Neutrophil (primary cell): ENCODE results near the gene ITPR3.

Experiments used
- H3K27ac ChIP-seq: fragments of 200-600 bp; sonication (generic); 2 replicates; pipeline ENCODE4 v1.5.1; 2016; ENCODE audit warnings: mild to moderate bottlenecking, moderate library complexity
- H3K27me3 ChIP-seq: fragments of 200-600 bp; sonication (generic); 2 replicates; pipeline ENCODE4 v1.6.0; 2016; ENCODE audit warnings: mild to moderate bottlenecking
- H3K36me3 ChIP-seq: fragments of 200-600 bp; sonication (generic); 2 replicates; pipeline ENCODE4 v1.5.1; 2017
- H3K4me1 ChIP-seq, 2 experiments: fragments of 200-600 bp in 1 of 2; sonication (generic) in 1 of 2; 1 replicate in 1 of 2; 2 replicates in 1 of 2; pipeline versions ENCODE4 v1.5.1 to v1.6.1; 2013 to 2016; ENCODE audit warnings: low read depth in 1 of 2, low read length in 1 of 2, mild to moderate bottlenecking in 1 of 2, moderate library complexity in 1 of 2; ENCODE audit not compliant: control insufficient read depth in 1 of 2, insufficient read depth in 1 of 2
- H3K4me3 ChIP-seq, 2 experiments: fragments of 200-600 bp in 1 of 2; sonication (generic) in 1 of 2; 1 replicate in 1 of 2; 2 replicates in 1 of 2; pipeline ENCODE4 v1.5.1; 2013 to 2016; ENCODE audit warnings: low read depth in 1 of 2, low read length in 1 of 2, mild to moderate bottlenecking in 1 of 2, moderate library complexity in 1 of 2
- H3K9me3 ChIP-seq: fragments of 200-600 bp; sonication (generic); 2 replicates; pipeline ENCODE4 v1.5.1; 2016
- CTCF ChIP-seq: fragments of 200-600 bp; sonication (generic); IDR thresholded peaks from 2 replicates; pipeline ENCODE4 v1.5.1; 2016; ENCODE audit warnings: antibody characterized with exemption

The ITPR3 gene

GRCh38 chr6:33663028-33663427 lies 41.9 kb downstream of the ITPR3 start:
- TF ChIP-seq CTCF = no peak
- Histone ChIP-seq H3K27ac (no peak overlapping the region), H3K27me3 (no peaks in the 10 kb centered on the region), H3K4me3 (no peak overlapping the region), H3K9me3 (no peaks in the 10 kb centered on the region), H3K36me3 (no peaks in the 10 kb centered on the region), H3K4me1 (no peaks in the 10 kb centered on the region)

- Histone ChIP-seq H3K4me3 (no peak overlapping the region), H3K27me3 (no peaks in the 10 kb centered on the region), H3K4me1 (no peaks in the 10 kb centered on the region), H3K36me3 (no peaks in the 10 kb centered on the region), H3K9me3 (no peaks in the 10 kb centered on the region), H3K27ac (no peak overlapping the region)
- TF ChIP-seq CTCF = no peak
Observed at GRCh38 chr6:33663727-33664449, 42.8 kb downstream of the ITPR3 start.

- TF ChIP-seq CTCF = no peak
- no peak overlapping the region for H3K4me3 ChIP-seq
- no peaks in the 10 kb centered on the region for H3K27me3 ChIP-seq
- H3K36me3 ChIP-seq = no peaks in the 10 kb centered on the region
- no peak overlapping the region for H3K27ac ChIP-seq
- no peaks in the 10 kb centered on the region for H3K9me3 ChIP-seq
- no peaks in the 10 kb centered on the region for H3K4me1 ChIP-seq
Observed at GRCh38 chr6:33664506-33665057, 43.5 kb downstream of the ITPR3 start.

- no peaks in the 10 kb centered on the region for H3K4me1 ChIP-seq
- H3K27me3 ChIP-seq = no peaks in the 10 kb centered on the region
- no peaks in the 10 kb centered on the region for H3K9me3 ChIP-seq
- H3K36me3 ChIP-seq = no peaks in the 10 kb centered on the region
- H3K27ac ChIP-seq = no peak overlapping the region
- no peak overlapping the region for H3K4me3 ChIP-seq
- TF ChIP-seq CTCF = no peak
Observed at GRCh38 chr6:33665957-33666356, 44.8 kb downstream of the ITPR3 start.

GRCh38 chr6:33667072-33667471 lies 46.0 kb downstream of the ITPR3 start:
- H3K27me3 ChIP-seq = no peaks in the 10 kb centered on the region
- H3K36me3 ChIP-seq = no peaks in the 10 kb centered on the region
- no peaks in the 10 kb centered on the region for H3K9me3 ChIP-seq
- H3K4me1 ChIP-seq = no peaks in the 10 kb centered on the region
- no peak for TF ChIP-seq CTCF
- no peak overlapping the region for H3K4me3 ChIP-seq
- H3K27ac ChIP-seq = no peak overlapping the region
